GM19193 (cell line): Measurements from ENCODE around the gene UBE3C.

Experiments
- POLR2A ChIP-seq: IDR thresholded peaks from 4 replicates; pipeline ENCODE4 v1.6.1; 2011; ENCODE audit not compliant: insufficient read depth, insufficient read length; ENCODE audit errors: extremely low read depth

UBE3C gene

DNA sequence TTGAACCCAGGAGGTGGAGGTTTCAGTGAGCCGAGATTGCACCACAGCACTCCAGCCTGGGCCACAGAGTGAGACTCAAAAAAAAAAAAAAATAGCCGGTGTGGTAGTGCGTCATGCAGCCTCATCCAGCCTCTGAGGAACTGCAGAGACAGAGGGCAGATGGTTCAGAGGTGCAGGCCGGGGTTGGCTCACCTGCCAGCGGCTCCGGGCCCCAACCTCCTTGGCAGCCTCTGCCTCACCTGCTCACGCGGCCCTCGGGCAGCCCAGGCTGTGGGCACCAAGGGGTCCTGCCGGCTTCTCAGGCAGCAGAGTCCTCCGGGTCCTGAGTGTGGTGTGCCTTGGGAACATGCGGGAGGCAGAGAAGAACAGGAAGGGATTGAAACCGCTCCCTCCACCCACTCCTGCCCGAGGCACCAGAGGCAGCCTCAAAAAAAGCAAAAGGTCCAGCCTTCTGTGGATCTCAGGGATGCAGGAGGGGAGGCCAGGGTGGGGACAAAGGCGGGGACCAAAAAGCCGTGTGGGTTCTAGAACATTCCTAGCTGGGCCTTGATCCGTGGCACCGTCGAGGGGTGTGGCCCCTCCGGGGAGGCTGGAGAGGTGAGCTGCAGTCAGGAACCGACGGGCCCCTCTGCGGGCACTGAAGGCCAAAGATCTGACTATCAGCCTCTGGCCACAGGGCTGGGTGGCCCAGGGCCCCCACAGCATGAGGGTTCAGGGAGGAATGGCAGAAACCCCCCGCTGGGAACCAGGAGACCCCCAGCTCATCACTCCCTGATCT lies 142.7 kb downstream of the UBE3C start:
- TF ChIP-seq POLR2A = no peak

DNA sequence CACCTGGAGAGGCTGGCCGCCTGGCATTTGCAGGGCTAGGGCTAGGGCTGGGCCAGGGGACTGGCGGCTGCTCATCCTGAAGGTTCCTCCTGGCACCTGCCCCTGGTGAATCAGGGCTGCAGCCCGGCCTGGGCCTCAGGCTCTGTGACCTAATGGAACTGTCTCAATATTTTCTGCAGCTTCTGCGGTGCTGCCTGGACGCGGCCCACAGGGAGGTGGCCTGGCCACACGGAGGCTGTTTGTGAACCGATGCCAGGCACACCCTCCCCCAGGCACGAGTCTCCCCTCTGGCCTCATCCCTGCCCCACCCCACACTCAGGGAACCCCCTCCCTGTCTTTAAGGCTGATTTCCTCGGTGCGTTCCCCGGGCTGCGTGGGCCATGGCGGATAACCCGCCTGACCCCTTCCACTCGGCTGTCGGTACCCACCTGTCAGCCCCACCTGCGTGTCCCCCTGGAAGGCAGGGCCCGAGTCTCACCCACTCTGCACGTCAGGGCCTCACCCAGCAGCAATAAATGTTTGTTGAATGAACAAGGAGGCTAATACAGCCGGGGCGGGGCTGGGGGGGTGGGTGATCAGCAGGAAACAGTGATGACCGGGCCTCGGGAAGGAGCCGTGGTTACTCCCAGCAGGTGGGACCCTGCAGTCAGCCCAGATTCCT lies 143.5 kb downstream of the UBE3C start:
- TF ChIP-seq POLR2A = no peak

DNA sequence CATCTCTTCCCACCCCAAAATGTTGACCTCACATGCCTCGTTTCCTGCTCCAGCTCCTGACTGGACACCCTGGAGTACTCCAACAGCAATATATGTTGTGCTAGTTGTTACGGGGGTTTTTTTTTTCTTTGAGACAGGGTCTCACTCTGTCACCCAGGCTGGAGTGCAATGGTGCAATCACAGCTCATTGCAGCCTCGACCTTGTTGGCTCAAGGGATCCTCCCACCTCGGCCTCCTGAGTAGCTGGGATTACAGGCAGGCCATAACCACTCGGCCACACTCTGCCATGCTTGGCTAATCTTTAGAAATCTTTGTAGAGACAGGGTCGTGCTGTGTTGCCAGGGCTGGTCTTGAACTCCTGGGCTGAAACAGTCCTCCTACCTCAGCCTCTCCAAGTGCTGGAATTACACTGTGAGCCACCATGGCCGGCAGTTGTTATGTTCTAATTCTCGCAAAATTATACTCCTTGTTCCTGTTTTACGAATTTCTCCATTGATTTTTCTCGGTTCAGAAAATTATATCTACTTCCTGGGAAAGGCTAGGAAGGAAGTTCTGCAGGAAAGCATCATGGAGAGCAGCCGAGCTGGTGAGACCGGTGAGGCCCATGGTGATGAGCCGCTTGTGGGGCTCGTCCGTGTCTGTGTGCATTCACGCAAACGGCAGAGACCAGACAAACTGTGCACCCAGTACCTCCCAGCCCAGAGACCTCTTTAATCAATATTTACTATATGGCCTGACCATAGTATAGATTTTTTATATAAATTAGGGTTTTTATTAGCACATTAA lies 145.7 kb downstream of the UBE3C start:
- TF ChIP-seq POLR2A = no peak

DNA sequence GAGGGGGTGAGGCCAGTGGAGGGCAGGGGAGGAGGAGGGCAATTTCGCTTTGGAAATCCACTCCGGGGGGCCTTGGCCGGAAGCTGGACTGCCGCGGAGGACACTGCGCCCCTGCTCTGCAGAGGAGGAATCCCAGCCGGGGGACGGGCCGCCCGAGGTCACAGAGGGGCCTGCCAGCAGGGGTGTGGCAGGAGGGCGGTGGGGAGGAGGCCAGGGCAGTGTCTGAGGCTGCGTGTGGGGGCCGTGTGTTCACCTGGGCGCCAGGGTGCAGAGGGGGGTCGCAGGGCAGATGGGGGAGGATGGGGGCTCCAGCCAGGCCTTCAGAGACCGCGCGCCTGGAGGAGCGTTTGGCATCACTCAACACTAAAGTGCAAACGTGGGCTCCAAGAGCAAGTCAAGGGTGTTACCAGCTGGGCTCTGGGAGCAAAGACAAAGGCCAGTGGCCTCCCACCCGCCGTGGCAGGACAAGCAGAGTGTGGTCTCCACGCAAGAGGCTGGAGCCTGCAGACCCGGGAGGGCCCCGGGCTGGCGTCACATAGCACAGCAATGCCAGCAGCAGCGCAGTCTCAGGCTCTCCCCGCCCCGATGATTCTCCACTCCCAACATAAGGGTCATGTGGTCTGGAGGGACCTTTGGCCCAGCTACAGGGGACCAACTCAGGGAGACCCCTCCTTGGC lies 152.8 kb downstream of the UBE3C start:
- TF ChIP-seq POLR2A = no peak

DNA sequence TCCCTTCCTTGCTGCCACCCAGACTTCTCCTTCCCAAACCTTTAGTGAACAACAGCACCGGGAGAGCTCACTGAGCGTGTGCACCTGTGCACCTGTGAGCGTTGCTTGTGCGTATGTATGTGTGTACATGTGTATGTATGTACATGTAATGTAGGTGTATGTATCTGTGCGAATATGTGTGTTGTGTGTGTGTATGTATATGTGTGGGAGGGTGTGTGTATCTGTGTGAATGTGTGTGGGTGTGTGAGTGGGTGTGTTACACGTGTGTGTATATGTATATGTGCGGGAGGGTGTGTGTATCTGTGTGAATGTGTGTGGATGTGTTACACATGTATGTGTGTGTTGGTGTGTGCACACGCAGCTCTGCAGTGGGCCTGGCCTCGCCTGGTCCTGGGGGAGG lies 153.5 kb downstream of the UBE3C start:
- TF ChIP-seq POLR2A = no peak

DNA sequence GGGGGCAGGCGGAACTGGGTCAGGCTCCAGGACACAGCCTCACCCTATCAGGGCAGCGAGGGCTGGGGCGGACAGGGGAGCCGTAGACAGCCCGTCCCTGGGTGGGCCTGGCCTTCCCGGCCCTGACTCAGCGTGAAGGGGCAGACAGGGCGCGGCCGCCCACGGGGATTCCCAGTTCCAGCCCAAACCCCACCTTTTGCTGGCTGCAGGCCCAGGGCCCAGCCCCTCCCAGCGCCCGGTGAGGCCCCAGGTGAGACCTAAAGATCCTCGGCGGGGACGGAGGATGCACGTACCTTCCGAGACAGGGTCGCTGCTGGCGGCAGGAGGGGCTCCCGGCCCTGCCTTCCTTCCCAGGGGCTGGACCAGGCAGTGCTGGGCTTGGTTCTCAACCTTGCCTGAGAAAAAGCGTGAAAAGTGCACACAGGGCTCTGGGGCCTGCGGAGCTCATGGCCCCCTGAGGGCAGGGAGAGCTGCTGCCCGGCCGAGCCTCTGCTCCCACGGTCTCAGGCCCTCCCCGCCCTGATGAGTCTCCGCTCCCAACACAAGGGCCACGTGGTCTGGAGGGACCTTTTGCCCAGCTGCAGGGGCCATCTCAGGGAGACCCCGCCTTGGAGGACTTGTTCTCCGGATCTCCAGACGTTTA lies 154.2 kb downstream of the UBE3C start:
- no peak for TF ChIP-seq POLR2A

DNA sequence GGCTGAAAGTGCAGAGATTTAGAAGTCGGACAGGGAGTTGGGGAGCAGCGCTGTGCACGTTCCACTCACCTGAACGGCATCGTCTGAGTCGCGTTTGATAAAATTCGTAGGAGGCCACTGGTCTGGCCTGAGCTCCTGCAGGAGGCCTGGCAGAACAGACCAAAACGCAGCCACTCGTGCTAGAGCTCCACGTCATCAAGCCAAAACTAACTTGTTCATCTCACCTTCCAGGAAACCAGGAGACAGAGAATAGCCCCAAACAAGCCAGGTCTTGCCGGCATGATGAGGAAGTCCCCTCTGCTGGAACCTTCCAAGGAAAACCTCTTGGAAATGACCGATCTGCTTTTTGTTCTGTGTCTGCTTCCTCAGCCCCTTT lies 154.7 kb downstream of the UBE3C start:
- TF ChIP-seq POLR2A = no peak

DNA sequence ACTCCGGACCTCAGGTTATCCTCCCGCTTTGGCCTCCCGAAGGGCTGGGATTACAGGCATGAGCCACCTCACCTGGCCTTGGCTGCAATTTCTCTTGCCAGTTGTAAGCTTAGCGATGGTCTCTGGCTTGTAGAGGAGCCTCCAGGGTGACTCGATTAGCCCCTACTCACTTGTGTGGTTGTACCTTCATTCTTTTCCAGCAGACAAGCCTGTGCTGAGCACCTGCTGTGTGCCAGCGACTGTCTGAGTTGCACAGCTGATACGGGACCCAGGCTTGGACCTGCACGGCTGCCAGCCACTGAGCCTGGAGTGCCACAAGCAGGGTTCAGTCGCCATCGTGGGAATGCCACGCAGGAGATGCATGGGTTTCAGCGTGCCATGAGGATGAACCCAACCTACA lies 156.0 kb downstream of the UBE3C start:
- TF ChIP-seq POLR2A = no peak

DNA sequence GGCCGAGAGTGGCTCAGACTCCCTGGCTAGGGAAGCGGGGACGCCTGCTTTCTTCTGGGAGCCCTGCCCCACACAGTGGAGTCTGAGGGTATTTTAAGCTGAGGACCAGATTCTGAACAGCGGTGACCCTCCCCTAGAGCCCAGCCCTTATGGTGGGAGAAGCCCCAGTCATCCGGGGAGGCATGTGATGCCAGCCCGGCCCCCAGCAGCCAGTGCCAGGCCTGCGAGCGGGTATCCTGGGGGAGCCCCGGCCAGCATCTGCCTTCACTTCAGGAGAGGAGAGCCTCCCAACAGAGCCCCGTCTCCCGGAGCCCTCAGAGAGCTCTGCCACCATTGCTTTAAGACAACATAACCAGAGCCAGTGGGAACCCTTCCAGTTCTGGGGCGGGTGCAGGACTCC lies 156.6 kb downstream of the UBE3C start:
- no peak for TF ChIP-seq POLR2A

DNA sequence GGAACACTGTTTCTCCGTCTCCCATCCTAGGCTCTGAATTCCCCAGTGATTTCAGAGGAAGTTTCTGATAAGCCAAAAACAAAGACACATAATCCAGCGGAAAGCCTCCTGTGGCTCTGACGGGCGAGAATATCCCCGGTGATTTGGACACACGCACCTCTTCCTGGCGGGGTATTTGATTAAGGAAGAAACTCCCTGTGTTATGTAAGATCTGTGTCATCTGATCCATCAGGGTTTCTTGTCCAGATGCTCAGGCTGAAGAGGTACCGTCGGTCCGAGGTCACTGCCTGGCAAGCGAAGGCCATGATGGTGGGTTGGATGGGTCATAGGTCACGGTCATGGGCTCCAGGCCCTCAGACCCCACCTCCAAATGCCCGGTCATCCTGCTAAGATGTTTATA lies 158.5 kb downstream of the UBE3C start:
- TF ChIP-seq POLR2A = no peak

DNA sequence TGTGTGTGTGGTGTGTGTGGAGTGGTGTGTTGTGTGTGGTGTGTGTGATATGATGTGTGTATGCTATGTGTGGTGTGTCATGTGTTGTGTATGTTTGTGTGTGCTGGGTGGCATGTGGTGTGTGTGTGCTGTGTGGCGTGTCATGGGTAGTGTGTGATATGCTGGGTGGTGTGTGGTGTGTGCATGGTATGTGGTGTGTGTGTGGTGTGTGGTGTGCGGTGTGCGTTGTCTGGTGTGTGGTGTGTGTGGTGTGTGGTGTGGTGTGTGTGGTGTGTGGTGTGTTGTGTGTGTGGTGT lies 160.5 kb downstream of the UBE3C start:
- TF ChIP-seq POLR2A = no peak

DNA sequence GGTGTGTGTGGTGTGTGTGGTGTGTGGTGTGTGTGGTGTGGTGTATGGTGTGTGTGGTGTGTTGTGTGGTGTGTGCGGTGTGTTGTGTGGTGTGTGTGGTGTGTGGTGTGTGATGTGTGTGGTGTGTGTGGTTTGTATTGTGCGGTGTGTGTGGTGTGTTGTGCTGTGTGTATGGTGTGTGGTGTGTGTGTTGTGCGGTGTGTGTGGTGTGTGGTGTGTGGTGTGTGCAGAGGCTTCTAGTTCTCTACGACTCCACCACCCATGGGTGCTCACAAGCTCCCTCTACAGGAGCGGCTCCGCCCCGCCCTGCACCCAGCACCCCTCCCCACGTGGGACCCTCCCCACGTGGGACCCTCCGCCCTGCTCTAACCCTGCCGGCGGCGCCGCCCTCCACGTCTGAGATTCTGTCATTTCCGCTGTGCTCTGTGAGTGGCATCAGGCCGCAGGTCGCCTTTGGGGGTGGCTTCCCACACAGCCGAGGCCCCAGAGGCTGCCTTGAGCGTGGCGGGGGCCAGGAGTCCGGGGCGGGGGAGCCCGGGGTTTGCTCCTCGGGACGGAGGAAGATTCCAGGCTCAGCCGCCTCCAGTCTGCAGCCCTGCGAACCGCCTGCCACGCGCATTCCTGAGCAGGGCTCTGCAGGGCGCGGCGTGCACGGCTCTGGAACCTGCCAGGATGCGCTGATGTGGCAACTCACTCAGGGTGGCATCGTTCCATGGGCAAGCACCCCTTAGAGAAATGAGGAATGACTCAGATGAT lies 161.1 kb downstream of the UBE3C start:
- TF ChIP-seq POLR2A = no peak

DNA sequence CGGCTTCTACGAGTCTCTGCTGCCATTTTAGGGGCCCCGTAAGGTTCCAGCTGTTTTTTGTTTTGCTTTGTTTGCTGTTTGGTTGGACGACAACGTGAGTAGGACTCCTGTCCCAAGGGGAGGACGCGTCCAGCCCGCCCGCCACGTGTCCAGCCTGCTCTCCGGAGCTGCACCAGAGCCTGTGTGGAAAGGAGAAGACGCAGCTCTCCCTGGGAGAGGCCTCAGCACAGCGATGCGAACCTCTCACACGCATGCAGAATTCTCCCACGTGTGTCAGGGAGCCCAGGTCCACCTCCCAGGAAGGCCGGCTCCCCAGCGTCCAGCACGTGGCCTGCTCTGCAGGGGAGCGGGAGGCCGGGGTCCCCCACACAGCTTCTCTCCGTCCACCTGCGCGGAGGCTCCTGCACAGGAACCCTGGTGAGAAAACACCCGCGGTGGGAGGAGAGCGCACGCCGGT lies 161.7 kb downstream of the UBE3C start:
- no peak for TF ChIP-seq POLR2A

DNA sequence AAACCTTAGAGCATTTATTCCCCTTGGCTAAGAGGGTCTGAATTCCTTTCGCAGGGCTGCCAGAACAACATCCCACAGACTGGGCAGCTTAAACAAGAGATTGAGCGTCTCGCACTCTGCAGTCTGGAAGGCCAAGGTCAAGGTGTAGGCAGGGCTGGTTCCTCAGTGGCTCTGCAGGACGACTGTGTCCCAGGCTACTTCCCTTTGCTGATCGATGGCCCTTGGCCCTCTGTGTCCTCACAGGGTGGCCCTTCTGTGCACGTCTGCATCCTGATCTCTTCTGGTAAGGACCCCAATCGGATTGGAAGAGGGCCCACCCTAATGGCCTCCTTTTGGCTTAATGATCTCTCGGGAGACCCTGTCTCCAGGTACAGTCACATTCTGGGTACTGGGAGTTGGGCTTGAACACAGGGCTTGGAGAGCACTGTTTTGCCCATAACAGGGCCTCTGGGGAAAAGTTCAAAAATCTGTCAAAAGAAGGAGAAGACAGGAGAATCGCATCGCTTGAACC lies 162.9 kb downstream of the UBE3C start:
- no peak for TF ChIP-seq POLR2A
